Astrocyte of the hippocampus (primary cell): ENCODE data around the gene FAIM2.
A peak's percentile ranks its signal among the peaks of the same experiment; 100 is the strongest.

Source experiments
- DNase-seq: peaks from one replicate; pipeline ENCODE4 v3.0.0; 2011; ENCODE audit warnings: low read depth, low spot score

Gene FAIM2

DNA sequence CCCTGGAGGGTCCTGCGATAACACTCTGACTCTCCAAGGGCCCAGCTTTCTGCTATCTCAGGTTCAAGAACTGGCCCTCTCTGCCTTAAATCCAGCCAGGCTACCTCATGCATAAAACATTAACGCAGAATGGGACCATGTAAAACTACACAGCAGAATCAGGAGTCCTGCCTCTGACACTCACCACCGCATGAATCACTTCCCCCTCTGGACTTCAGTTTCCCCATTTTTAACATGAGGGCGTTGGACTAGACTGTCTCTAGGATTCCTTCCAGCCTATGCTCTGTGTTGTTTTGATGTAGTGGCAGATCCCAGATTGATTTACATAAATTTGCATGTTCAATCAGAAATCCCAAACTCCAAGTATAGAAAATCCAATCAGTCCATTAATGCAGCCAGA is 78.8 kb downstream of the FAIM2 start:
- DNase-seq, result peak; percentile 64

- DNase-seq, result no peak
Measured at GRCh38 chr12:49824416-49824815, 79.3 kb downstream of the FAIM2 start.

DNA sequence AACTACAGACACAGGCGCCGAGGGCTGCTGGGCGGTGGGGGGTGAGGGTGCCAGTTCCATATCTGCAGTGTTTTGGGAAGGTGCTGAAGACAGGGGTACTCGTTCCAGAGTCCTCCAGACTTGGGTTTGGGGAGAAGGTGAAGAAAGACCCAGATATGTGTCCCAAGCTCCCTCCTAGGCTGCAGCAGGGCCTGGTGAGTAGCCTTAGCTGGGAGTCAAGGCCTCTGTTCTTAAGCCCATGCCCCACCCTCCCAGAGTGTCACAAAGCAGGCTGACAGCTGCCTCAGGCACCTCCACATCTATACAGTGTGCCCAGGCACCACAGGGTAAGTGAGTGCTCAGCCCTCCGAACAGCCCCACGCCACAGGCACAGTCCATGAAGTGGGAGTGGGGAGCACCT is 79.7 kb downstream of the FAIM2 start:
- no peak for DNase-seq

GRCh38 chr12:49823350-49823749 is 80.3 kb downstream of the FAIM2 start:
- DNase-seq, result no peak

DNA sequence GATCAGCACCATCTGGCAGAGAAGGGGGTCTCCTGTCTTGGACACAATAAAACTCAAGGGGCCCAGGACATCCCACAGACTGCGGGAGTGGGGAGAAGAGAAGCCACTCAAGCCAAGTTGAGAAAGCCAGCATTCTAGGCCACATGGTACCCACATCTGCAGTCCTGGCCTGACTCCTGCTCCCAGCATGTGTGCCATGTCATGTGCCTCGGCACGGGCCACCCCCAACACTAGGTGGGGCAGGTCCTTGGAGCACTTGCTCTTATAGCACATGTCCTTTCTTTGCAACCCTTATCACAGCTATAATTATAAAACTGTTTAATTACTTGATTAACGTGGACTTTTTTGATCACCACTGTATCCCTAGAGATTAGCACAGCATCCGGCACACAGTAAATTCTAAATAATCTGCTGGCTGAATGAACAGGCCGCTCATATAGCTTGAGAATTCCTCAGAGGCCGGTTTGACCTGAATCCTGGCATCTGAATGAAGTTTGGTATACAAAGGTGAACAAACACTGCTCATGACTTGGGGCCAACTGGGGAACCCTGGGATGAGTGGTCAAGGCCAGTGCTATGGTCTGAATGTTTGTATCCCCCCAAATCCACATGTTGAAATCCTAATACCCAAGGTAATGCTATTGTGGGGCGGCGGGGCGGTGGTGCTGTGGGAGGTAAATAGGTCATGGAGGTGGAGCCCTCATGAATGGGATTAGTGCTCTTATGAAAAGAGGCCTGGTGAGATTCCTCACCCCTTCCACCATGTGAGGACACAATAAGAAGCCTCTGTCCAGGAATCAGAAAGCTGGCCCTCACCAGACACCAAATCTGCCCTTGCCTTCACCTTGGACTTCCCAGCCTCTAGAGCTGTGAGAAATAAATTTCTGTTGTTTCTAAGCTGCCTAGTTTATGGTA is 82.1 kb downstream of the FAIM2 start:
- no peak for DNase-seq

DNA sequence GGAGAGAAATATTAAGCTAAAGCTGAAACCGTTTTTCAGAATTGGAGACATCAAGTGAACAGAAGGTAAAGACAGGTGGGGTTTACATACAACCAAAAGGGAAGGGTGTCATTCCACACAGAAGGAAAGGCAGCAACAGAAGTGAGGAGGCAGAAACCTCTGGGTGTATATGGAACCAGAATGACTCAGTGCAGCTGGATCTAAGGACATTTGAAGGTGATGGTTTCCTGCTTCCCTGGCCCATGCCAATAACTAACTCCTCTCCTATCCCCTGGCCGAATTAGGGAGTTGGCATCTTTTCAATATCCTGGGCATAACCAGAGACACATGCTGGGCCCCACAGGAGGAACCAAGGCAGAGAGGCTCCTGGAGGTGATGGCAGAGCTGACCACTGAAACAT is 83.9 kb downstream of the FAIM2 start:
- no peak for DNase-seq

DNA sequence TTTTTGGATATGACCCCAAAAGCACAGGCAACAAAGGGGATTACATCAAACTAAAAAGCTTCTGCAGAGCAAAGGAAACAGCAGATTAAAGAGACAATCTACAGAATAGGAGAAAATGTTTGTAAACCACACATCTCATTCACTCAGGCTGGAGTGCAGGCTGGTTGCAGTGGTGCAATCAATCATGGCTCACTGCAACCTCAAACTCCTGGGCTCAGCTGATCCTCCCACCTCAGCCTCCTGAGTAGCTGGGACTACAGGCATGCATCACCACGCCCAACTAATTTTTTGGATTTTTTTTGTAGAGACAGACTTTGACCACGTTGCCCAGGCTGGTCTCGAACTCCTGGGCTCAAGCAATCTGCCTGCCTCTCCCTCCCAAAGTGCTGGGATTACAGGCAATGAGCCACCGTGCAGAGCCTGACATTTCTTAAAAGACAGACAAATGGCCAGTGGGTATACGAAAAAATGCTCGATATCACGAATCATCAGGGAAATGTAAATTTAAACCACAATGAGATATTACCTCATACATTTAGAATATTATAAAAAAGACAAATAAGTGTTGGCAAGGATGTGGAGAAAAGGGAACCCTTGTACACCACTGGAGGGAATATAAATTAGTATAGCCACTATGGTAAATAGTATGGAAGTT is 85.3 kb downstream of the FAIM2 start:
- no peak for DNase-seq
